ENCODE measurements around the gene CALD1.

Gene CALD1

GRCh38 chr7:134902058-134902457, 122.6 kb downstream of the CALD1 start:
- FAIRE-seq (no peak), DNase-seq (ENCODE audit: insufficient read length, low spot score) (no peak)
- TF ChIP-seq PAX5 (IDR thresholded peaks at IDR 0.05; ENCODE audit: insufficient read depth, low read length, severe bottlenecking), result no peak
- TF ChIP-seq POLR2AphosphoS5 (IDR thresholded peaks at IDR 0.05; ENCODE audit: low read depth, low read length), result no peak
- no peak for TF ChIP-seq POLR2A (IDR thresholded peaks at IDR 0.05; ENCODE audit: low read depth, low read length)
- no peak for TF ChIP-seq POU2F2 (IDR thresholded peaks at IDR 0.05; ENCODE audit: low read depth, low read length)
- no peak; the same call in 1 of the 2 replicates for TF ChIP-seq SPI1 (IDR thresholded peaks at IDR 0.05; ENCODE audit: low read depth, low read length)
- no peak for TF ChIP-seq TAF1 (IDR thresholded peaks at IDR 0.05; ENCODE audit: low read depth, low read length)

- DNase-seq (ENCODE audit: insufficient read length, low spot score), result no peak
- no peak for FAIRE-seq
- TF ChIP-seq TAF1 (IDR thresholded peaks at IDR 0.05; ENCODE audit: low read depth, low read length) (no peak), POU2F2 (IDR thresholded peaks at IDR 0.05; ENCODE audit: low read depth, low read length) (no peak), POLR2AphosphoS5 (IDR thresholded peaks at IDR 0.05; ENCODE audit: low read depth, low read length) (no peak), POLR2A (IDR thresholded peaks at IDR 0.05; ENCODE audit: low read depth, low read length) (no peak), SPI1 (IDR thresholded peaks at IDR 0.05; ENCODE audit: low read depth, low read length) (no peak), PAX5 (IDR thresholded peaks at IDR 0.05; ENCODE audit: insufficient read depth, low read length, severe bottlenecking) (no peak)
Observed at GRCh38 chr7:134903073-134903790, 123.8 kb downstream of the CALD1 start.

GRCh38 chr7:134905375-134905774, 125.9 kb downstream of the CALD1 start:
- FAIRE-seq (no peak), DNase-seq (ENCODE audit: insufficient read length, low spot score) (no peak)
- TF ChIP-seq SPI1 (IDR thresholded peaks at IDR 0.05; ENCODE audit: low read depth, low read length), result no peak
- no peak for TF ChIP-seq PAX5 (IDR thresholded peaks at IDR 0.05; ENCODE audit: insufficient read depth, low read length, severe bottlenecking)

GRCh38 chr7:134907000-134907399, 127.6 kb downstream of the CALD1 start:
- TF ChIP-seq PAX5 (IDR thresholded peaks at IDR 0.05; ENCODE audit: insufficient read depth, low read length, severe bottlenecking) (no peak), POLR2A (IDR thresholded peaks at IDR 0.05; ENCODE audit: low read depth, low read length) (no peak), TAF1 (IDR thresholded peaks at IDR 0.05; ENCODE audit: low read depth, low read length) (no peak), POLR2AphosphoS5 (IDR thresholded peaks at IDR 0.05; ENCODE audit: low read depth, low read length) (no peak), SPI1 (IDR thresholded peaks at IDR 0.05; ENCODE audit: low read depth, low read length) (no peak), POU2F2 (IDR thresholded peaks at IDR 0.05; ENCODE audit: low read depth, low read length) (no peak)
- no peak for DNase-seq (ENCODE audit: insufficient read length, low spot score)
- no peak for FAIRE-seq

GRCh38 chr7:134907639-134908038, 128.2 kb downstream of the CALD1 start:
- DNase-seq (ENCODE audit: insufficient read length, low spot score), result no peak
- TF ChIP-seq POU2F2 (IDR thresholded peaks at IDR 0.05; ENCODE audit: low read depth, low read length) (no peak), POLR2A (IDR thresholded peaks at IDR 0.05; ENCODE audit: low read depth, low read length) (no peak), TAF1 (IDR thresholded peaks at IDR 0.05; ENCODE audit: low read depth, low read length) (no peak), POLR2AphosphoS5 (IDR thresholded peaks at IDR 0.05; ENCODE audit: low read depth, low read length) (no peak), PAX5 (IDR thresholded peaks at IDR 0.05; ENCODE audit: insufficient read depth, low read length, severe bottlenecking) (no peak), SPI1 (IDR thresholded peaks at IDR 0.05; ENCODE audit: low read depth, low read length) (no peak)
- no peak for FAIRE-seq

GRCh38 chr7:134908289-134908688, 128.9 kb downstream of the CALD1 start:
- DNase-seq (ENCODE audit: insufficient read length, low spot score) (no peak), FAIRE-seq (no peak)
- TF ChIP-seq POLR2A (IDR thresholded peaks at IDR 0.05; ENCODE audit: low read depth, low read length) (no peak), SPI1 (IDR thresholded peaks at IDR 0.05; ENCODE audit: low read depth, low read length) (no peak), PAX5 (IDR thresholded peaks at IDR 0.05; ENCODE audit: insufficient read depth, low read length, severe bottlenecking) (no peak), TAF1 (IDR thresholded peaks at IDR 0.05; ENCODE audit: low read depth, low read length) (no peak), POU2F2 (IDR thresholded peaks at IDR 0.05; ENCODE audit: low read depth, low read length) (no peak), POLR2AphosphoS5 (IDR thresholded peaks at IDR 0.05; ENCODE audit: low read depth, low read length) (no peak)

GRCh38 chr7:134910214-134910890, 130.9 kb downstream of the CALD1 start:
- TF ChIP-seq POLR2A (IDR thresholded peaks at IDR 0.05; ENCODE audit: low read depth, low read length), result no peak
- no peak for TF ChIP-seq POLR2AphosphoS5 (IDR thresholded peaks at IDR 0.05; ENCODE audit: low read depth, low read length)
- TF ChIP-seq SPI1 (IDR thresholded peaks at IDR 0.05; ENCODE audit: low read depth, low read length), result no peak
- TF ChIP-seq POU2F2 (IDR thresholded peaks at IDR 0.05; ENCODE audit: low read depth, low read length), result no peak
- no peak for TF ChIP-seq TAF1 (IDR thresholded peaks at IDR 0.05; ENCODE audit: low read depth, low read length)
- no peak for TF ChIP-seq PAX5 (IDR thresholded peaks at IDR 0.05; ENCODE audit: insufficient read depth, low read length, severe bottlenecking)
- FAIRE-seq (no peak), DNase-seq (ENCODE audit: insufficient read length, low spot score) (no peak)

GRCh38 chr7:134910968-134911367, 131.5 kb downstream of the CALD1 start:
- DNase-seq (ENCODE audit: insufficient read length, low spot score) (no peak), FAIRE-seq (no peak)
- TF ChIP-seq POLR2AphosphoS5 (IDR thresholded peaks at IDR 0.05; ENCODE audit: low read depth, low read length) (no peak), SPI1 (IDR thresholded peaks at IDR 0.05; ENCODE audit: low read depth, low read length) (no peak), POLR2A (IDR thresholded peaks at IDR 0.05; ENCODE audit: low read depth, low read length) (no peak), PAX5 (IDR thresholded peaks at IDR 0.05; ENCODE audit: insufficient read depth, low read length, severe bottlenecking) (no peak), POU2F2 (IDR thresholded peaks at IDR 0.05; ENCODE audit: low read depth, low read length) (no peak), TAF1 (IDR thresholded peaks at IDR 0.05; ENCODE audit: low read depth, low read length) (no peak)

GRCh38 chr7:134916171-134916883, 136.9 kb downstream of the CALD1 start:
- DNase-seq (ENCODE audit: insufficient read length, low spot score), result no peak
- FAIRE-seq, result no peak
- TF ChIP-seq SPI1 (IDR thresholded peaks at IDR 0.05; ENCODE audit: low read depth, low read length), result no peak
- TF ChIP-seq PAX5 (IDR thresholded peaks at IDR 0.05; ENCODE audit: insufficient read depth, low read length, severe bottlenecking), result no peak
- no peak for TF ChIP-seq POLR2A (IDR thresholded peaks at IDR 0.05; ENCODE audit: low read depth, low read length)
- TF ChIP-seq TAF1 (IDR thresholded peaks at IDR 0.05; ENCODE audit: low read depth, low read length), result no peak
- TF ChIP-seq POU2F2 (IDR thresholded peaks at IDR 0.05; ENCODE audit: low read depth, low read length), result no peak
- TF ChIP-seq POLR2AphosphoS5 (IDR thresholded peaks at IDR 0.05; ENCODE audit: low read depth, low read length), result no peak

Data from GM12891 (cell line).